ENCODE measurements around the gene NAB1.

- TF ChIP-seq POLR2A (IDR thresholded peaks at IDR 0.05; ENCODE audit: low read depth, low read length), result no peak
- TF ChIP-seq CTCF (IDR thresholded peaks at IDR 0.05; ENCODE audit: extremely low read depth in 1 of 2, insufficient read depth in 1 of 2, low read depth in 1 of 2, low read length in 2 of 2), result no peak
Observed at GRCh38 chr2:190722835-190723234, 74.0 kb downstream of the NAB1 start.

Data from endothelial cell of umbilical vein (primary cell).